Omental fat pad (tissue), 4 donors: Measurements from ENCODE around the gene TRERF1. TPM values are rescaled to one million over a fixed set of nuclear protein-coding genes. Genes with fewer than 3 reads are reported as not detected.

Experiments
- ATAC-seq: fragments of 150-250 bp; one replicate; pipeline ENCODE4 v1.9.1; 2016; ENCODE audit warnings: mild to moderate bottlenecking, moderate library complexity; ENCODE audit not compliant: low FRiP score
- DNase-seq: peaks from one replicate; pipeline ENCODE4 v3.0.0-alpha.2; 2019; ENCODE audit warnings: low spot score
- total RNA-seq, 4 donors: library from RNA; depleted of rRNA; stranded (reverse); fragments of >200 nt; gene quantifications; one replicate each; pipeline ENCODE4 v1.1.0, GENCODE V29; 2016
- TF ChIP-seq, protein P1 (sequence below), 3 donors: fragments of 450-650 bp; IDR thresholded peaks; one replicate each; pipeline ENCODE4 v1.5.1; 2016 to 2017; ENCODE audit warnings: antibody characterized with exemption in 3 of 3, mild to moderate bottlenecking in 3 of 3, moderate library complexity in 2 of 3

Gene TRERF1
- total RNA-seq, 4 donors from 2014 or later, result 2.0 to 10.2 (median 2.6) TPM

DNA sequence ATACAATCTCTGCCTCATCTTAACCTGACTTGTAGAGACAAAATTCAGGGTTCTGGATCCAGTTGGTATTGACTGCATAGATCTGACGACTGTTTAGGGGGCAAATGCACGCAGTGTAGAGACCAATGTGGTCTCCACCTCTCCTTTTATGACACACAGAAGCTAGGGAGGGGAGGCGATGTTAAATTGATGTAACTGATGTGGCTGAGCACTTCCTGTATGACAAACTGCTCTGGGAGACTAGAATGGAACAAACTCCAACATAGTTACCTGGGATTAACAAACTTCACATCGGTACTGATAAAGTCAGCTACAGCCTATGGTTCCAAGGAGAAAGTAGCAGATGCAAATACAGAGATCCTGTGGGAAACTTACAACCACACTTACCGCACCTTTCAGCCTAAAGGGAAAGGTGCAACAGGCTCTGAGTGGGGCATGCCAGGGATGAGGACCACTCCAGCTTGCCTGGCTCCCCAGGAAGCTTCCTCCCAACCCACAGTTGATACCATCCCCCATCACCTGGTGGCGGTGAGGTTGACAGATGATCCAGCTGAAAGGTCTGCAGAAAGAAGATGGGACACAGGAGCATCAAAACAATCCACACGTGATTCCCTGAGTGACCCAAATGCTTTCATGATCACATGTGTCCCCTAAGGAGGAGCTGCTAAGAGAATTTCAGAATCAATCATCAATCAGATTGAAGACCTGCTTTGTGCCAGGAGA, 173.4 kb downstream of the TRERF1 start:
- ATAC-seq, result no peak
- DNase-seq, result no peak
- TF ChIP-seq, protein P1, sequence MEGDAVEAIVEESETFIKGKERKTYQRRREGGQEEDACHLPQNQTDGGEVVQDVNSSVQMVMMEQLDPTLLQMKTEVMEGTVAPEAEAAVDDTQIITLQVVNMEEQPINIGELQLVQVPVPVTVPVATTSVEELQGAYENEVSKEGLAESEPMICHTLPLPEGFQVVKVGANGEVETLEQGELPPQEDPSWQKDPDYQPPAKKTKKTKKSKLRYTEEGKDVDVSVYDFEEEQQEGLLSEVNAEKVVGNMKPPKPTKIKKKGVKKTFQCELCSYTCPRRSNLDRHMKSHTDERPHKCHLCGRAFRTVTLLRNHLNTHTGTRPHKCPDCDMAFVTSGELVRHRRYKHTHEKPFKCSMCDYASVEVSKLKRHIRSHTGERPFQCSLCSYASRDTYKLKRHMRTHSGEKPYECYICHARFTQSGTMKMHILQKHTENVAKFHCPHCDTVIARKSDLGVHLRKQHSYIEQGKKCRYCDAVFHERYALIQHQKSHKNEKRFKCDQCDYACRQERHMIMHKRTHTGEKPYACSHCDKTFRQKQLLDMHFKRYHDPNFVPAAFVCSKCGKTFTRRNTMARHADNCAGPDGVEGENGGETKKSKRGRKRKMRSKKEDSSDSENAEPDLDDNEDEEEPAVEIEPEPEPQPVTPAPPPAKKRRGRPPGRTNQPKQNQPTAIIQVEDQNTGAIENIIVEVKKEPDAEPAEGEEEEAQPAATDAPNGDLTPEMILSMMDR (IDR thresholded peaks at IDR 0.05), result no peak

DNA sequence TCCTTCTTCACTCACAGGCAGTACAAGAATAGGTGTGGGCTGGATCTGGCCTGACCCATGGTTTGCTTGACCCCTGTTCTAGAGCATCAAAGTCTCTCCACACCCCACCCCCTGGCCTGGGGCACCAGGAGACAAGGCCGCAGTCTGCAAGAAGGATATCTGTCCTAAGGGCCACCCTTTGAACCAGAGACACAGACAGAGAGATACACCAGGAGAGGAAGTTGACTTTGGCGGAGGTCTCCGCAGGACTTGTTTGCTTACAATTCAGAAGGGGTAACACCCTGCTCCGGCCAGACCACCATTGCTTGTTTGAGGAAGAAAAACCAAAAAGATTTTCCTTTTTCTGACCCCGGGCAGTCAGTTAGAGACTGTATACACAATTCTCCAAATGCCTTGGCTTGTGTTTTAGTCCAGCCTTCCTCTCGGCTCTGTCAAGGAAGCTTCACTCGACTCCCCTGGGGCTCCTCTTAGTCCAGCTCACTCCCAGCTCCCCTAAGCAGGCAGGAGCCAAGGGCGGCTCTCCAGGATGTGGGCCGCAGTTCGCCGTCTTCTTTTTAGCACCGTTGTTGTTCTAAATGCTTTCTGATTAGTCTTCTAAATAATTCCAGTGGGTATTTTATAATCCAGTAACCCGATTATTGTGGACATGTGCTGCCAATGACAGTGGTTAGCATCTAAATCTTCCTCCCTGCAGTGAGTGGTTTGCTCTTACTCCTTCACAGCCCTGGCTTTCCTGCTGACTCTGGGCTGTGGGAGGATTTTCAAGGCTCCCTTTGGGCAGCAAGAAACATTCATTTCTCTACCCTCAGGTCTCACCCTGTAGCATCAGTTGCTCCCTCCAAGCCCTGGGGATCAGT, 175.5 kb downstream of the TRERF1 start:
- TF ChIP-seq, protein P1 (IDR thresholded peaks at IDR 0.05), result no peak
- ATAC-seq (no peak), DNase-seq (no peak)

DNA sequence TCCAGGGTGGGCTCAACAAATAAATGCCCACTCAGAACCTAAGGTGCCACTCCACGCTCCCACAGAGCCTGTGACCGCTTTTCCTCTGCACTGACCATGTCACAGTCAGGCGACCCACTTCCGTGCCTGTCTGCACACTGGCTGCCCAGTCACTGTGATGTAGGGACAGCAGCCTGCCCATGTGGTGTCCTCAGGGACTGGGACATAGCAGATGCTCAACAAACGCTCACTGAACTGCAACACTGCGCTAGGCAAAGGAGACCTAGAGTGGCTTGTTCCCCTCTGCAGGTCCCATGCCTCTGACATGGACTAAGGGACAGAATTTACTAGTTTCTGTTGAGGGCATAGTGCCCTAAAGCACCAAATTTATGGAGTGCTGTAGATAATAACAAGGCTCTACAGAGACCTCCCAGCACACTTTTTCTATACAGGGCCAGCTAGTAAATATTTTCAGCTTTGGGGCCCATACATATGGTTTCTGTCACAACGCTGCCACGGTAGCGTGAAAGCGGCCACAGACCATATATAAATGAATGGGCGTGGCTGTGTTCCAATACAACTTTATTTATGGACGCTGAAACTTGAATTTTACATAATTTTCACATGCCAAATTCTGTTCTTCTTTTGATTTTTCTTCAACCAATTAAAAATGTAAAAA, 176.2 kb downstream of the TRERF1 start:
- DNase-seq (no peak), ATAC-seq (no peak)
- TF ChIP-seq, protein P1 (IDR thresholded peaks at IDR 0.05), result no peak

DNA sequence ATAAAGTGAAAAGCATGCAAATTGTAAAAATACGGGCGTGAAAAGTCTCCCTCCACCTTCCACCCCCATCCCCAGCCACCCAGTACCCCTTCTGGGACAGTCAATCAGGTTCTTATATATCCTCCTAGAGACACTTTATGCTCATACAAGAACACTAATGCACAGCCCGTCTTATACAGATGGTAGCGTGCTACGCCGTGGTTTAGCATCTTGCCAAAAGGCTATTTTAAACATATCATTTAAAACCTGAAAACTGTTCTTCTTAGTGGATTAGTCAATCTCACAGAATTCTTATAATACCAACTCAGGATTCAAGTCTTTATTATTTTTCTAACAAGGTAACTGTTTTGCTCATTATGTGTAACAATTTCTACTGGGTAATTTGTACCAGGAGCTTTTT, 176.8 kb downstream of the TRERF1 start:
- no peak for DNase-seq

DNA sequence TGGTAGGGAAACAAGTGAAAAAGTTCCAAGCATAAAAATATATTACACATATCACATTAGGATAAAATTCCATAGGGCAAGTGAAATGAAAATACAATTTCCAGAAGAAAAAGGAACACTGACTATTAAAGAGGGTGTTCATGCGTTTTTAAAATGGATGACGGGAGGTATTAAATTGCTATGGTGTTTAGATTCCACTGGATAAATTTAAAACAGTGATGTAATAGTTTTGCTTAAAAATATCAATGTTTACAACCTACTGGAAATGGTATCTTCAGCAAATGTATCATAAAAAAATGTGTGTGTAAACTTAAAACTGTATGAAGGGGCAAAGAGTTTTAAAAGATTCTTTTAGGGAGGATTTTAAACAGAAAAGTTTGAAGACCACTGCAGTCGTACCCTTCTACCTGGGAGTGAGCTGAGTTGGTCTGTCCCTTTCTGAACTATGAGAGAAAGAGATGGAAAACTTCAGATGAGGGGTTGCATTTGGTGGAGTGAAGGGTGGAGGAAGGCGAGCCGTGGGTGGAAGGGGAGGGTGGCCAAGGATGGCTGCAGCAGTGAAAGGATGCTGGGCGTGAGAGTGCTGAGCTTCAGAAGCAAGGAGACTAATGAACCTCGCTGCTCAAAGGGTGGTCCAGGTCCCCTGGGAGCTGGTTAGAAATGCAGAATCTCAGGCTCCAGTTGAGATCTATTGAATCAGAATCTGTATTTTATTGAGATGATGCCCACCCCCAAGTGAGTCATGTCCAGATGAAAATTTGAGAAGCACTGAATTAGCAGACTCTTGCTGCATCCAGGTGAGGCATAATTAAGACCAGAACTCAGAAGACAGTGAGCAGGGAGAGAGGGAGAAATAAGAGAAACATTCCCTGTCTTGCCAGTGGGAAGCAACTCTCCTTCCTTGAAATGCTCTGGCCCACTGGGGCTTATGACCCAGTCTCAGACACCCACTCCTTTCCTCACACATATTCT, 179.6 kb downstream of the TRERF1 start:
- DNase-seq (no peak), ATAC-seq (no peak)
- TF ChIP-seq, protein P1 (IDR thresholded peaks at IDR 0.05), result no peak

More for the DNA sequence above, 176.8 kb downstream of the TRERF1 start:
- TF ChIP-seq, protein P1 (IDR thresholded peaks at IDR 0.05), result no peak
- no peak for ATAC-seq

DNA sequence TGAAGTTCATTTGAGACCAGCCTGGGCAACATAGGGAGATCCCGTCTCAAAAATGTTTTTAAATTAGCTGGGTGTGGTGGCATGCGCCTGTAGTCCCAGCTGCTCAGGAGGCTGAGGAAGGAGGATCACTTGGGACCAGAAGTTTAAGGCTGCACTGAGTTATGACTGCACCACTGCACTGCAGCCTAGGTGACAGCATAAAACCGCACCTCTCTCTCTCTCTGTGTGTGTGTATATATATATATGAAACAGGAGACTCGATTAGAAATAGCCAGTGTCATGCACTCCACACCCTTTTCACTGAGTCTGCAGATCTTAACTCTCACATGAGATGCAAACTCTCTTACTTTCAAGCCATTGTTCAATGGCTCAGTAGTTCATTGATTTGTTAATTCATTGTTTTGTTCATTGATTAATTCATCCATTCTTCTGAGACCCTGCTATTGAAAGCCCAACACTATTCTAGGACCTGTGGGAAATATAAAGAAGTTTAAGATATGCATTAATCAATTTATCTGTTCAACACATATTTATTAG, 181.7 kb downstream of the TRERF1 start:
- DNase-seq (no peak), ATAC-seq (no peak)
- TF ChIP-seq, protein P1 (IDR thresholded peaks at IDR 0.05), result no peak
